ENCODE measurements around the gene MYZAP. TPM values are rescaled to one million over a fixed set of nuclear protein-coding genes. Genes with fewer than 3 reads are reported as not detected.

The MYZAP gene
- total RNA-seq, 1 donor from 2014 or later, result not detected

DNA sequence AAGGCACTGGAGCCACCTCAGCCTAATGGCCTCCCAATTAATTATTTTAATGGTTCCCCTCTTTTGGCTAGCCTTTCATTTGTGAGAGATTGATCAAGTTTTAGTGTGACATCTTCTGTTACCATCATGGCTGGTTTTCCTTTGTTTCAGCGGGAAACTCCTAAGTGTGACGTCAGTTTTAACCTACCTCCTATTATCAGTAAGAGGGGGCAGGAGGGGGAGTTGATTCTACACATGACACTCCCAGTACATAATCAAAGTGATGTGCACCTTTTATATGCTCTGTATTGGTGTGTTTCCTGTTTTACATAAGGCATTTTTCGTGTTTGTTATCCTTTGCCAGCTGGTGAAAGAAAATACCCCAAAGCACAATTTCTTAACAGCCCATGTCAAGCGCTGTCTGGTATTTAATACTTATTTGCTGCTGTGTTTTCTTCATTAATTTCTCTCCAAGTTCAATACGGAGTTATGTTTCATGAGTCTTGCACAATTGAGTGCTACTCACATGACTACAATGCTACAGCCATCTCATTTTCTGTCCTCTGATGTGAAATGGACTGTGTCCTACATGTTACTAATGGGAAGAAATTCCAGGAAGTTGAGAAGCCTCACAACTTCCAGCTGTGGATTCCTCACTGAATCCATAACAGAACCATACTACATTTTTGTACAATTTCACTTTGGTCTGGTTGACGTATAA lies 62.6 kb downstream of the MYZAP start:
- Mint-ChIP-seq H3K27me3 (peaks cover 8% of the 10 kb centered on the region), H3K4me3 (no peak overlapping the region), H3K27ac (no peak overlapping the region), H3K9me3 (no peaks in the 10 kb centered on the region), H3K36me3 (ENCODE audit: low read depth) (no peaks in the 10 kb centered on the region), H3K4me1 (peaks cover 9% of the 10 kb centered on the region)
- intact Hi-C loops (cut with micrococcal nuclease), result no loop called here
- DNase-seq, result no peak

DNA sequence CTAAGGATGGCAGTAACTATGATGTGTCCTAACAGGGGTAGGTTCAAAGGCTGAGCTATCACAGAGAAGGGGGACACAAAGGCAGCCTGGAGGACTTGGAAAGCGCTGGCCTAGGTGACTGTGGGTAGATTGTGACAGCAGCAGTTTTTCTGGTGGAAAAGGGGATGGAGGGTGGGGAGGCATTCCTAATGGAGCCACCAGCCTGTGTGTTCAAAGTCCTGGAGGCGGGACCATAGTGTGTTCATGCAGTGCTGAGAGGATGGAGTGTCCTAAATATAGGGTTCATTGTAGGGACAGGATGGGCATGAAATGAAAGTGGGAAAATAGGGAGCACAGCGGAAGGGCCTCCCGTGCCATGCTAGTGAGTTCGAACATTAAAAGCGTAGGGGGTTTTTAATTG lies 63.3 kb downstream of the MYZAP start:
- Mint-ChIP-seq H3K4me1 (peaks cover 9% of the 10 kb centered on the region), H3K36me3 (ENCODE audit: low read depth) (no peaks in the 10 kb centered on the region), H3K27ac (no peak overlapping the region), H3K9me3 (no peaks in the 10 kb centered on the region), H3K27me3 (peaks cover 9% of the 10 kb centered on the region), H3K4me3 (no peak overlapping the region)
- DNase-seq, result no peak
- intact Hi-C loops (cut with micrococcal nuclease), result no loop called here

DNA sequence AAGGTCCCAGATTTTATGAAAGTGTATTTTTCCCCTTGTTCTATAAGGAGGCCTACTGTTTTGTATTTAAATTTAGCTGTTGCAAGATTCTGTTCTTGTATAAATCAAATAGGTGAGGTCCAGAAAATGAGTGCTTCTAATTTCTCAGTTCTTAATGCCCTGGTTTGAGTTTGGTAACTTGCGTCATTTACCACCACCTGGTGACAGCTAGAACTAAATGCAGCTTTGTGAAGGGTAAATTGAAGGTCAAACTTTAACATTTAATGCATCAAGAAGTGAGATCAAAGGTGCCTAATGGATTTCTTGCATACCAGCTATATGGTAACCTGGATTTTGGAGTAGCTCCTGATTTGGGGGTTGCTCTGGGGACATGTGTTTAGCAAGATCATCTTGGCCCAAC lies 64.1 kb downstream of the MYZAP start:
- intact Hi-C loops (cut with micrococcal nuclease), result no loop called here
- peaks cover 9% of the 10 kb centered on the region for H3K4me1 Mint-ChIP-seq
- H3K36me3 Mint-ChIP-seq (ENCODE audit: low read depth), result no peaks in the 10 kb centered on the region
- no peak for DNase-seq
- peaks cover 9% of the 10 kb centered on the region for H3K27me3 Mint-ChIP-seq
- no peaks in the 10 kb centered on the region for H3K9me3 Mint-ChIP-seq
- H3K4me3 Mint-ChIP-seq, result no peak overlapping the region
- H3K27ac Mint-ChIP-seq, result no peak overlapping the region

DNA sequence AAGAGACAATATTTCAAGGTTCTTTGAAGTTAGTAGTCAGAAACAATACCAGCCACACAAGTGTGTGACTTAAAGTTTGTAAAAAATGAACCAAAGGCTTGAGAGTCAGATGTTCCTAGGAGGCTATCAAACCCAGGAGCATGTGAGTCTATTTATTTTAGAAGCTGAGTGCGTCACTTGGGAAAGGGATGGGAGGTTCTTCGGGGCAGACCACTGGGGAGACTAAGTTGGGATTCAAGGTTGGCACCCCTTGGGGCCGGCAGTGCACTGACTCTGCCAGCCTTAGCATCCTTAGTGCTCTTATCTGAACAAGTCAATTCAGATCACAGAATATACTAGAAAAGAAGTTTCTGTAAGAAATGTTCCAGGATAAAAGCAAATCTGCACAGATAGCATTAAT lies 64.7 kb downstream of the MYZAP start:
- Mint-ChIP-seq H3K36me3 (ENCODE audit: low read depth) (no peaks in the 10 kb centered on the region), H3K4me3 (no peak overlapping the region), H3K4me1 (peaks cover 6% of the 10 kb centered on the region), H3K9me3 (no peaks in the 10 kb centered on the region), H3K27ac (no peak overlapping the region), H3K27me3 (peaks cover 9% of the 10 kb centered on the region)
- intact Hi-C loops (cut with micrococcal nuclease), result no loop called here
- DNase-seq, result no peak

- H3K4me3 Mint-ChIP-seq, result no peak overlapping the region
- no peaks in the 10 kb centered on the region for H3K4me1 Mint-ChIP-seq
- DNase-seq, result no peak
- no peaks in the 10 kb centered on the region for H3K36me3 Mint-ChIP-seq (ENCODE audit: low read depth)
- no peaks in the 10 kb centered on the region for H3K9me3 Mint-ChIP-seq
- no peak overlapping the region for H3K27ac Mint-ChIP-seq
- intact Hi-C loops (cut with micrococcal nuclease), result no loop called here
- H3K27me3 Mint-ChIP-seq, result peaks cover 19% of the 10 kb centered on the region
Observed at GRCh38 chr15:57657619-57658018, 65.9 kb downstream of the MYZAP start.

DNA sequence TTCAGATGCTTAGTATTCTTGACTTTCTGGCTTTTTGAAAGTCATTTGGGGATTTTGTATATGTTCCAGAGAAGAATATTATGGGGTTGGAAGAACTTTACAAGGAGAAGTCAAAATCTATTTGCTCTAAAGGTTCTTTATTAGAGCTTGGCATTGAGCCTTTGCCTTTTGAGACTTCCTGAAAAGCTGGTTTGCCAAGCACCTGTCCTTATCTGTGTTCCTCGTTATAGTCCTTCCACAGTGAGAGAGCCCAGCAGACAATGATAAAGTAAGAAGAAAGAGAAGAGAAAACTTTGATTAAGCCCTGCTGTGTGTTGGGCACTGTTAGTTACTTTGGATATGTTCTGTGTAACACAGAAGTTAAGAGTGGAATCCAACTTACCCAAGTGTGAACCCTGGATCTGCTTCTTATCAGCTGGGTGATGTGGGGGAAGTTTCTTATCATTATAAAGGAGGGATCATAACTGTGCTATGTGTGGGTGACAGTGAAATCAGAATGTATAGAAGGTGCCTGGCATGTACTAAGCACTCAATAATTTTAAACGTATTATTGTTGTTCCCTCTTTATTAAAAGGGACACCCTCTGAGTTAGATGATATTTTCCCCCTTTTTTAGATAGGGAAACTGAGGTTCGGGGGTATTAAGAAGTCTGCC lies 70.5 kb downstream of the MYZAP start:
- intact Hi-C loops (cut with micrococcal nuclease), result no loop called here
- H3K27me3 Mint-ChIP-seq, result peaks cover 22% of the 10 kb centered on the region
- H3K9me3 Mint-ChIP-seq, result no peaks in the 10 kb centered on the region
- no peak overlapping the region for H3K4me3 Mint-ChIP-seq
- no peak for DNase-seq
- no peaks in the 10 kb centered on the region for H3K36me3 Mint-ChIP-seq (ENCODE audit: low read depth)
- no peak overlapping the region for H3K27ac Mint-ChIP-seq
- H3K4me1 Mint-ChIP-seq, result no peaks in the 10 kb centered on the region

GRCh38 chr15:57662802-57663201 lies 71.1 kb downstream of the MYZAP start:
- Mint-ChIP-seq H3K4me1 (no peaks in the 10 kb centered on the region), H3K27me3 (peaks cover 22% of the 10 kb centered on the region), H3K27ac (no peak overlapping the region), H3K9me3 (no peaks in the 10 kb centered on the region), H3K36me3 (ENCODE audit: low read depth) (no peaks in the 10 kb centered on the region), H3K4me3 (no peak overlapping the region)
- DNase-seq, result no peak
- intact Hi-C loops (cut with micrococcal nuclease), result no loop called here

DNA sequence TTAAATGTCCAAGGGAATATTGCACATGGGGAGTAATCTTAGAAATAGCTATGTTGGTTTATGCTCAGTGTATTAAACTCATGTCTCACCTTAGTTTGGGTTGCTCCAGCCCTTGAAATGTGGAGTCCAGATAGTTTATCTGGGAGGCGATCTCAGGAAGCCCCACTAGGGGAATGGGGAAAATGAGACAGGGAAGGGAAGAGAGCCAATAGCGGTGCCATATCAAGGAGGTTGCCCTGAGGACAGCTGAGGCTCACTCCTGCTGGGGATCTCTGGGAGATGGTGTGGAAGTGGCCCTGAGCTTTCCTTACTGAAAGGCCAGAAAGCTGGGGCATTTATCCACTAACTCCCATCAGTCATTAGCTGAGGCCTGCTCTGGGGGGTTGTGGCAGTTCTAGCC lies 71.6 kb downstream of the MYZAP start:
- intact Hi-C loops (cut with micrococcal nuclease), result no loop called here
- no peaks in the 10 kb centered on the region for H3K4me1 Mint-ChIP-seq
- peaks cover 23% of the 10 kb centered on the region for H3K27me3 Mint-ChIP-seq
- H3K4me3 Mint-ChIP-seq, result no peak overlapping the region
- no peaks in the 10 kb centered on the region for H3K9me3 Mint-ChIP-seq
- peak; percentile 22 for DNase-seq
- H3K27ac Mint-ChIP-seq, result no peak overlapping the region
- no peaks in the 10 kb centered on the region for H3K36me3 Mint-ChIP-seq (ENCODE audit: low read depth)

DNA sequence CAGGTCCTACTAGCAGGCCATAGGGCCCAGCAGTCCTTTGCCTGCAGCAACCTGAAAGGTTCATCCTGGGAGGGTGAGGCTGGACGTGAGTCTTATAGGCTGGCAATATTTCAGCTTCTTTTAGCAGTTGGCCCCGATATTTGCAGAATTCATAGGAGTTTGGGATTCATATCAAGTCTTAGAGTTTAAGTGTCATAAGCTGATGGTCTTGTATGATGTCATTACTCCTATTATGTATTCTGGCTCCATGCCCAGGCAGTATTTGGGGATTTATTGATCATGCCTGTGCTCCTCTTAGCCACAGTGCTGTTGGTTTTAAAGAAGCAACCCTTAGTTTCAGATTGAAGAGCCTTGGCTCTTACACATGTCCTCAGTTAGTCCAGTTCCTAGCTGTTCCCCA lies 73.5 kb downstream of the MYZAP start:
- H3K27ac Mint-ChIP-seq, result no peak overlapping the region
- DNase-seq, result peak; percentile 44
- intact Hi-C loops (cut with micrococcal nuclease), result no loop called here
- H3K36me3 Mint-ChIP-seq (ENCODE audit: low read depth), result no peaks in the 10 kb centered on the region
- no peaks in the 10 kb centered on the region for H3K4me1 Mint-ChIP-seq
- H3K4me3 Mint-ChIP-seq, result no peak overlapping the region
- no peaks in the 10 kb centered on the region for H3K9me3 Mint-ChIP-seq
- H3K27me3 Mint-ChIP-seq, result peaks cover 28% of the 10 kb centered on the region

DNA sequence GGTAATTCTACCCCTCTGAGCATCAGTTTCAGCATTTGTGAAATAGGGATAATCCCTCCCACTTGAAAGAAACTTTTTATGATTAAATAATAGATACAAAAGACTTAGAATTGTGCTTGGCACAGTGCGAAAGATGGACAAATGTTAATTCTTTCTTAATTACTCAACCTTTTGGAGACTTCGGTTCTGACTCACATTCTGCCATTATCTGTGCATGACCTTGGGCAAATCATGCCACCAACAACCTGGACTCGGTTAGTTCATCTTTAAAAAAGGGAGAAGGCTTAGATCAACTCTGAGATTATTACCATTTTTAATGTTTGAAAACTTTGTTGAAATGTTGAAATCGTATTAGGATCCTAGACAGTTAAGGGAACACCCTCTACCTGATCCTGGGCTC lies 74.2 kb downstream of the MYZAP start:
- Mint-ChIP-seq H3K36me3 (ENCODE audit: low read depth) (no peaks in the 10 kb centered on the region), H3K9me3 (no peaks in the 10 kb centered on the region), H3K4me3 (no peak overlapping the region), H3K27me3 (peaks cover 32% of the 10 kb centered on the region), H3K4me1 (no peaks in the 10 kb centered on the region), H3K27ac (no peak overlapping the region)
- no peak for DNase-seq
- intact Hi-C loops (cut with micrococcal nuclease), result no loop called here

DNA sequence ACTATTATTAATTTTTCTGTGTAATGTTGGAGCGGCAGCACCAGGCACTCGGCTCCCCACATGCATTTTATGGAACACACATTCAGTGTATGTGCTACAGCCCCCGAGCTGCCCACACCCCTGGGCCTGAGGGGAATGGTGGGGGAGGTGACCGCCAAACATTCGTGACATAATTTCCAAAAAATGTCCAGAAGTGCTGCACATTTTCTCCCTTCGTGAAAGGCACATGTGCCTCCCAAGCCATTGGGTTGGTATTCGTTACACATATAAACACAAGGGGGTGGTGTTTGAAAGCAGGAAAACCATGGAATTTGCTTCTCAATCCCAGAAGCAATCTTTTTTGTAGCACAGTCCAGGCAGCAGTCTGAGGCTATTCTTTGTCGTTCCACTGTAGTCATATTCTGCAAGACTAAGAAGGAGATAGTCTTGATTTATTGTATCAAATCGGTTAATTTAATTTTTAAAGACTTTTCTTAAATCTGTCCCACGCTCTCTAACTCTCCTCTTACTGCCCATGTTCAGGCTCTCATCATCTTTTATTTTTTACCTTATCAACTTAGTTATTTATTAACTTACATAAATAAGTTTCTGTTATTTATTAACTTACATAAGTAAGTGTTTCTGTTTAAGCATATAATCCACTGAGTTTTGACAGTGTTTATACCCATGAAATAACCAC lies 75.6 kb downstream of the MYZAP start:
- intact Hi-C loops (cut with micrococcal nuclease), result no loop called here
- Mint-ChIP-seq H3K4me3 (no peak overlapping the region), H3K9me3 (no peaks in the 10 kb centered on the region), H3K36me3 (ENCODE audit: low read depth) (no peaks in the 10 kb centered on the region), H3K4me1 (no peaks in the 10 kb centered on the region), H3K27me3 (peaks cover 33% of the 10 kb centered on the region), H3K27ac (no peak overlapping the region)
- DNase-seq, result peak; percentile 52

DNA sequence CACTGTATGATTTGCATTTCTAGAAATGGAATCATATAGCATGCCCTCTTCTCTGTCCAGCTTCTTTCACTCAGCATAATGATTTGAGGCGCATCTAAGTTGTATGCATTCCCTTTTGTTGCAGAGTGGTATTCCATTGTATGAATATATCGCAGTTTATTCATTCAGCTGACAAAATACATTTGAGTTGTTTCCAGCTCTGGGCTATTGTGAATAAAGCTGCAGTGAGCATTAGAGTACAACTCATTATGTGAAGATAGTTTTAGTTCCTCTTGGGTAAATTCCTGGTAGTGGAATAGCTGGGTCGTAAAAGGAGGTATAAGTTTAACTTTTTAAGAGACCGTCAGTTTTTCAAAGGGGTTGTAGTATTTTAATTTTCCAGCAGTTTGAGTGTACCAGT lies 76.3 kb downstream of the MYZAP start:
- no peak overlapping the region for H3K4me3 Mint-ChIP-seq
- H3K36me3 Mint-ChIP-seq (ENCODE audit: low read depth), result no peaks in the 10 kb centered on the region
- DNase-seq, result peak; percentile 12
- H3K27me3 Mint-ChIP-seq, result peaks cover 33% of the 10 kb centered on the region
- intact Hi-C loops (cut with micrococcal nuclease), result no loop called here
- H3K27ac Mint-ChIP-seq, result no peak overlapping the region
- no peaks in the 10 kb centered on the region for H3K4me1 Mint-ChIP-seq
- H3K9me3 Mint-ChIP-seq, result no peaks in the 10 kb centered on the region

GRCh38 chr15:57671636-57672035 lies 79.9 kb downstream of the MYZAP start:
- no peaks in the 10 kb centered on the region for H3K9me3 Mint-ChIP-seq
- intact Hi-C loops (cut with micrococcal nuclease), result no loop called here
- no peak overlapping the region for H3K4me3 Mint-ChIP-seq
- DNase-seq, result no peak
- peaks cover 44% of the 10 kb centered on the region for H3K27me3 Mint-ChIP-seq
- no peaks in the 10 kb centered on the region for H3K36me3 Mint-ChIP-seq (ENCODE audit: low read depth)
- no peaks in the 10 kb centered on the region for H3K4me1 Mint-ChIP-seq
- no peak overlapping the region for H3K27ac Mint-ChIP-seq

DNA sequence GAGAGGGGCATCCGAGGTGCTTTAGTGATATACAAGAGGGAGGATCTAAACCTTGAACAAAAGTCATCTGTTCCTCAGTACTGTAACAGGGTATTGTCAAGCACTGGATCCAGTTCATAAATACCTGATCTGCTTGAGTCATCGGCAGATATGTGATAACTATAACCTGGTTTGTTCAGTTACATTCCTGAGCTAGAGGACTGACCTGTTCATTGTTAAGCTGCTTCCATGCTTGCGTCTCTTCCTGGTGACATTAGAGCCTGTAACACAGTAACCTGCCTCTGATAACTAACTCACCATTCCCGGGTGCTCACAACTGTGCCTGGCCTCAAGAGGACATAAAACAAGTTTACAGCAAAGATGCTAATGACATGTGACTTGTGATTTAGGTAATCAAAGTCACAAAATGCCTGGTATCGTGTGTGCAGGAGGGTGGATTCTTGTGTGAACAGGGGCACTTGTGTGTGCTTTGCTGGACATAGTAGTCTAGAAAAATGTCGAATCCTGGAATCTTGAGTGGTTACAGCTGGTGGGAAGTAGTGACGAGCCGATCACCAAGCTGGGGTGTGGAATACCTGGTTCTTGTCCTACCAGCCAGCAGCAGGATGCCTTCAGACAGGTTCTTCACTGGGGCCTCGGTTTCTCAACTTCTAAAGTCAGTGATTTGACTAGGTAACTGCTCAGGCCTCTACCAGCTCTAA lies 83.9 kb downstream of the MYZAP start:
- no peaks in the 10 kb centered on the region for H3K36me3 Mint-ChIP-seq (ENCODE audit: low read depth)

More for the DNA sequence above, 83.9 kb downstream of the MYZAP start:
- H3K27ac Mint-ChIP-seq, result no peak overlapping the region
- H3K27me3 Mint-ChIP-seq, result peaks cover 26% of the 10 kb centered on the region
- DNase-seq, result peak; percentile 44
- intact Hi-C loops (cut with micrococcal nuclease), result no loop called here
- no peaks in the 10 kb centered on the region for H3K9me3 Mint-ChIP-seq
- H3K4me1 Mint-ChIP-seq, result peaks cover 7% of the 10 kb centered on the region
- H3K4me3 Mint-ChIP-seq, result no peak overlapping the region

Data from activated CD4-positive, alpha-beta T cell treated with anti-CD3 and anti-CD28 coated beads, Interleukin-2, amount 10 ng/mL, durations not matched to agents 24 days and 14 days (primary cell).